GM23338 (cell line): Measurements from ENCODE around the gene SLC24A4. TPM values are rescaled to one million over a fixed set of nuclear protein-coding genes. Genes with fewer than 3 reads are reported as not detected.

Source experiments
- ATAC-seq: fragments of 200-7000 bp; cut with Tn5 transposase; 3 replicates; pipeline ENCODE4 v1.9.1; 2020
- DNase-seq: peaks from one replicate; pipeline ENCODE4 v3.0.0-alpha.2; 2015; ENCODE audit warnings: low spot score
- H2AFZ ChIP-seq: fragments of 200-600 bp; sonication (generic); 2 replicates; pipeline ENCODE4 v1.8.0; 2016; ENCODE audit warnings: antibody characterized with exemption, mild to moderate bottlenecking, moderate library complexity
- H3F3A ChIP-seq: fragments of 200-600 bp; sonication (generic); replicated peaks from 2 replicates; pipeline ENCODE4 v1.8.0; 2017; ENCODE audit warnings: antibody characterized with exemption, mixed run types, low read depth
- H3K27ac ChIP-seq: fragments of 200-600 bp; sonication (generic); 2 replicates; pipeline ENCODE4 v1.6.1; 2016; ENCODE audit warnings: low read depth
- H3K27me3 ChIP-seq: fragments of 200-600 bp; sonication (generic); 2 replicates; pipeline ENCODE4 v1.8.0; 2016; ENCODE audit warnings: mild to moderate bottlenecking, mixed run types, moderate library complexity; ENCODE audit not compliant: insufficient read depth
- H3K36me3 ChIP-seq: fragments of 200-600 bp; sonication (generic); 2 replicates; pipeline ENCODE4 v1.8.0; 2016; ENCODE audit warnings: mild to moderate bottlenecking; ENCODE audit not compliant: insufficient read depth
- H3K4me1 ChIP-seq: fragments of 200-600 bp; sonication (generic); 2 replicates; pipeline ENCODE4 v1.8.0; 2016; ENCODE audit warnings: mild to moderate bottlenecking, moderate library complexity; ENCODE audit not compliant: insufficient read depth
- H3K4me2 ChIP-seq: fragments of 200-600 bp; sonication (generic); 2 replicates; pipeline ENCODE4 v1.7.1; 2017; ENCODE audit warnings: mixed run types
- H3K4me3 ChIP-seq: fragments of 200-600 bp; sonication (generic); 2 replicates; pipeline ENCODE4 v1.6.1; 2016; ENCODE audit warnings: mixed run types
- H3K79me2 ChIP-seq: fragments of 200-600 bp; sonication (generic); replicated peaks from 2 replicates; pipeline ENCODE4 v1.8.0; 2017; ENCODE audit warnings: mild to moderate bottlenecking; ENCODE audit not compliant: insufficient read depth
- H3K9me2 ChIP-seq: fragments of 200-600 bp; sonication (generic); 2 replicates; pipeline ENCODE4 v1.8.0; 2017; ENCODE audit not compliant: insufficient read depth
- H4K20me1 ChIP-seq: fragments of 200-600 bp; sonication (generic); replicated peaks from 2 replicates; pipeline ENCODE4 v1.8.0; 2017; ENCODE audit warnings: mild to moderate bottlenecking; ENCODE audit not compliant: insufficient read depth
- H3K27ac Mint-ChIP-seq: 2 replicates; pipeline ENCODE4 v1.8.0; 2020; ENCODE audit warnings: inconsistent platforms, mild to moderate bottlenecking, moderate library complexity, mixed read lengths
- H3K27me3 Mint-ChIP-seq: 3 replicates; pipeline ENCODE4 v1.8.0; 2022; ENCODE audit warnings: low read depth, mild to moderate bottlenecking, moderate library complexity, mixed read lengths, inconsistent platforms; ENCODE audit not compliant: insufficient read depth, poor library complexity
- H3K36me3 Mint-ChIP-seq: 3 replicates; pipeline ENCODE4 v1.8.0; 2021; ENCODE audit warnings: low read depth, mild to moderate bottlenecking, inconsistent platforms, moderate library complexity, mixed read lengths
- H3K4me1 Mint-ChIP-seq: 3 replicates; pipeline ENCODE4 v1.8.0; 2020; ENCODE audit warnings: mild to moderate bottlenecking, inconsistent platforms, mixed read lengths
- H3K4me3 Mint-ChIP-seq: 3 replicates; pipeline ENCODE4 v1.8.0; 2021; ENCODE audit warnings: moderate library complexity, mild to moderate bottlenecking, inconsistent platforms, mixed read lengths
- H3K9me3 Mint-ChIP-seq: 3 replicates; pipeline ENCODE4 v1.8.0; 2020; ENCODE audit warnings: moderate library complexity, mild to moderate bottlenecking, inconsistent platforms, mixed read lengths
- EZH2 ChIP-seq: fragments of 200-600 bp; sonication (generic); IDR thresholded peaks from one replicate; pipeline ENCODE4 v1.8.0; 2017; ENCODE audit warnings: antibody characterized with exemption, mild to moderate bottlenecking, low read depth; ENCODE audit not compliant: unreplicated experiment
- EZH2phosphoT487 ChIP-seq: fragments of 200-600 bp; sonication (generic); IDR thresholded peaks from one replicate; pipeline ENCODE4 v1.8.1; 2018; ENCODE audit warnings: antibody characterized with exemption; ENCODE audit not compliant: unreplicated experiment
- JUNB ChIP-seq: IDR thresholded peaks from one replicate; pipeline ENCODE4 v1.6.1; 2016; ENCODE audit warnings: antibody characterized with exemption; ENCODE audit not compliant: unreplicated experiment
- NANOG ChIP-seq: IDR thresholded peaks from 2 replicates; pipeline ENCODE4 v1.6.1; 2016; ENCODE audit warnings: antibody characterized with exemption, borderline replicate concordance
- POLR2AphosphoS5 ChIP-seq: IDR thresholded peaks from 2 replicates; pipeline ENCODE4 v1.6.1; 2016; ENCODE audit warnings: antibody characterized with exemption, low read depth
- STAT1 ChIP-seq: IDR thresholded peaks from one replicate; pipeline ENCODE4 v1.6.1; 2016; ENCODE audit warnings: antibody characterized with exemption; ENCODE audit not compliant: unreplicated experiment
- ZNF114 ChIP-seq: fragments of 250-450 bp; sonication (Bioruptor Pico); IDR thresholded peaks from 2 replicates; pipeline ENCODE4 v1.5.0; 2020; ENCODE audit warnings: mild to moderate bottlenecking, moderate library complexity
- ZNF331 ChIP-seq: fragments of 250-450 bp; sonication (Bioruptor Pico); IDR thresholded peaks from 2 replicates; pipeline ENCODE4 v1.5.0; 2020; ENCODE audit warnings: low read depth, mild to moderate bottlenecking, moderate library complexity
- polyA plus RNA-seq: library from polyadenylated mRNA; unstranded; fragments of >200 nt; fragmentation: Nextera tagmentation; extraction: Ambion mirVana; gene quantifications from 2 replicates; pipeline ENCODE4 v1.2.1, GENCODE V29; 2016
- total RNA-seq: library from RNA; depleted of rRNA; stranded (reverse); fragments of >200 nt; shearing (Covaris generic); gene quantifications from 2 replicates; pipeline ENCODE4 v1.2.3, GENCODE V29; 2014
- TF ChIP-seq, protein P1 (sequence below): IDR thresholded peaks from 2 replicates; pipeline ENCODE4 v1.6.1; 2016; ENCODE audit warnings: antibody characterized with exemption
- TF ChIP-seq, protein P2 (sequence below), 2 experiments: fragments of 200-600 bp in 1 of 2; sonication (generic) in 1 of 2; conservative IDR thresholded peaks; 2 replicates each; pipeline versions ENCODE4 v1.5.1 to v1.6.1; 2016 to 2017; ENCODE audit warnings: antibody characterized with exemption in 2 of 2, low read depth in 2 of 2, mild to moderate bottlenecking in 2 of 2, moderate library complexity in 1 of 2
- TF ChIP-seq, protein P3 (sequence below): fragments of 250-450 bp; sonication (Bioruptor Pico); IDR thresholded peaks from 2 replicates; pipeline ENCODE4 v1.5.0; 2020; ENCODE audit warnings: mild to moderate bottlenecking, moderate library complexity

Gene SLC24A4
- total and polyA plus RNA-seq, 2 experiments from 2014 or later, result 0.06 to 0.38 TPM

DNA sequence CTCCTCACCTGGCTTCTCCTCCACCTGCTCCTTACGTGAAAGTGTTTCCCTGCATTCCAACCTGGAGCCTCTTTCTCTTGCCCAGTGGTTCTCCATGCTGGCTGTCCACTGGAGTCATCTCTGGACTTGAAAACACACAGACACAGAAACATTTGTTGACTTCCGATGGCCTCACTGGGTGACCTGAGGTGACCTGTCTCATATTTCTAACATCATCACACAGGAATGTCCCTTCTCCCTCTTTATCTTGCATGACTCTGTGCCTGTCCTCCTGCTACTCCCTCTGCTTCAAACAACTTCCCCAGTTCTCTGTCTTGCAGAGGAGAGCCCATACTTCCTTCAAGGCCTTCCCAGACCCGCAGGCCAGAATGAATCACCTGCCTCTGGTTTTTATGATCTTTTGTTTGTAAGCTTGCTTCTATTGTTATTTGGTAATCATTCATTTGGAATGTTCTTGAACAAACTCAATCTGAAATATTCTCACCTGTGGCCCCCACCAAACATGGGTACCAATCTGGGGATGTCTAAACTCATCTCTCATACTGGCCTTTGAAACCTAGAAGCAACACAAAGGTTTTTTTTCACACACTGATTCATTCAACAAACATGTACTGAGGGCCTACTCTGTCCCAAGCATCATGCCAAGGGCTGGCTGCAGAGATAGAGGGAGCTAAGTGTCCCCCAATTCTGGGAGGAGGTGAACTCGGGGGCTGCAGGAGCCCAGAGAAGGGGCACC lies 181.0 kb downstream of the SLC24A4 start:
- no peaks in the 10 kb centered on the region for H3K9me2 ChIP-seq
- H3F3A ChIP-seq, result no peaks in the 10 kb centered on the region
- DNase-seq, result no peak
- H3K36me3 ChIP-seq, result no peaks in the 10 kb centered on the region
- TF ChIP-seq, protein P1, sequence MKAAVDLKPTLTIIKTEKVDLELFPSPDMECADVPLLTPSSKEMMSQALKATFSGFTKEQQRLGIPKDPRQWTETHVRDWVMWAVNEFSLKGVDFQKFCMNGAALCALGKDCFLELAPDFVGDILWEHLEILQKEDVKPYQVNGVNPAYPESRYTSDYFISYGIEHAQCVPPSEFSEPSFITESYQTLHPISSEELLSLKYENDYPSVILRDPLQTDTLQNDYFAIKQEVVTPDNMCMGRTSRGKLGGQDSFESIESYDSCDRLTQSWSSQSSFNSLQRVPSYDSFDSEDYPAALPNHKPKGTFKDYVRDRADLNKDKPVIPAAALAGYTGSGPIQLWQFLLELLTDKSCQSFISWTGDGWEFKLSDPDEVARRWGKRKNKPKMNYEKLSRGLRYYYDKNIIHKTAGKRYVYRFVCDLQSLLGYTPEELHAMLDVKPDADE, result no peak
- TF ChIP-seq POLR2AphosphoS5 (no peak), EZH2phosphoT487 (no peak), EZH2 (no peak), ZNF331 (CRISPR knock-in tag) (no peak), ZNF114 (no peak), STAT1 (no peak), NANOG (no peak), JUNB (no peak)
- TF ChIP-seq, protein P2, sequence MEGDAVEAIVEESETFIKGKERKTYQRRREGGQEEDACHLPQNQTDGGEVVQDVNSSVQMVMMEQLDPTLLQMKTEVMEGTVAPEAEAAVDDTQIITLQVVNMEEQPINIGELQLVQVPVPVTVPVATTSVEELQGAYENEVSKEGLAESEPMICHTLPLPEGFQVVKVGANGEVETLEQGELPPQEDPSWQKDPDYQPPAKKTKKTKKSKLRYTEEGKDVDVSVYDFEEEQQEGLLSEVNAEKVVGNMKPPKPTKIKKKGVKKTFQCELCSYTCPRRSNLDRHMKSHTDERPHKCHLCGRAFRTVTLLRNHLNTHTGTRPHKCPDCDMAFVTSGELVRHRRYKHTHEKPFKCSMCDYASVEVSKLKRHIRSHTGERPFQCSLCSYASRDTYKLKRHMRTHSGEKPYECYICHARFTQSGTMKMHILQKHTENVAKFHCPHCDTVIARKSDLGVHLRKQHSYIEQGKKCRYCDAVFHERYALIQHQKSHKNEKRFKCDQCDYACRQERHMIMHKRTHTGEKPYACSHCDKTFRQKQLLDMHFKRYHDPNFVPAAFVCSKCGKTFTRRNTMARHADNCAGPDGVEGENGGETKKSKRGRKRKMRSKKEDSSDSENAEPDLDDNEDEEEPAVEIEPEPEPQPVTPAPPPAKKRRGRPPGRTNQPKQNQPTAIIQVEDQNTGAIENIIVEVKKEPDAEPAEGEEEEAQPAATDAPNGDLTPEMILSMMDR (conservative IDR thresholded peaks at IDR 0.05; ENCODE audit: low read depth in 2 of 2), result no peak
- TF ChIP-seq, protein P3, sequence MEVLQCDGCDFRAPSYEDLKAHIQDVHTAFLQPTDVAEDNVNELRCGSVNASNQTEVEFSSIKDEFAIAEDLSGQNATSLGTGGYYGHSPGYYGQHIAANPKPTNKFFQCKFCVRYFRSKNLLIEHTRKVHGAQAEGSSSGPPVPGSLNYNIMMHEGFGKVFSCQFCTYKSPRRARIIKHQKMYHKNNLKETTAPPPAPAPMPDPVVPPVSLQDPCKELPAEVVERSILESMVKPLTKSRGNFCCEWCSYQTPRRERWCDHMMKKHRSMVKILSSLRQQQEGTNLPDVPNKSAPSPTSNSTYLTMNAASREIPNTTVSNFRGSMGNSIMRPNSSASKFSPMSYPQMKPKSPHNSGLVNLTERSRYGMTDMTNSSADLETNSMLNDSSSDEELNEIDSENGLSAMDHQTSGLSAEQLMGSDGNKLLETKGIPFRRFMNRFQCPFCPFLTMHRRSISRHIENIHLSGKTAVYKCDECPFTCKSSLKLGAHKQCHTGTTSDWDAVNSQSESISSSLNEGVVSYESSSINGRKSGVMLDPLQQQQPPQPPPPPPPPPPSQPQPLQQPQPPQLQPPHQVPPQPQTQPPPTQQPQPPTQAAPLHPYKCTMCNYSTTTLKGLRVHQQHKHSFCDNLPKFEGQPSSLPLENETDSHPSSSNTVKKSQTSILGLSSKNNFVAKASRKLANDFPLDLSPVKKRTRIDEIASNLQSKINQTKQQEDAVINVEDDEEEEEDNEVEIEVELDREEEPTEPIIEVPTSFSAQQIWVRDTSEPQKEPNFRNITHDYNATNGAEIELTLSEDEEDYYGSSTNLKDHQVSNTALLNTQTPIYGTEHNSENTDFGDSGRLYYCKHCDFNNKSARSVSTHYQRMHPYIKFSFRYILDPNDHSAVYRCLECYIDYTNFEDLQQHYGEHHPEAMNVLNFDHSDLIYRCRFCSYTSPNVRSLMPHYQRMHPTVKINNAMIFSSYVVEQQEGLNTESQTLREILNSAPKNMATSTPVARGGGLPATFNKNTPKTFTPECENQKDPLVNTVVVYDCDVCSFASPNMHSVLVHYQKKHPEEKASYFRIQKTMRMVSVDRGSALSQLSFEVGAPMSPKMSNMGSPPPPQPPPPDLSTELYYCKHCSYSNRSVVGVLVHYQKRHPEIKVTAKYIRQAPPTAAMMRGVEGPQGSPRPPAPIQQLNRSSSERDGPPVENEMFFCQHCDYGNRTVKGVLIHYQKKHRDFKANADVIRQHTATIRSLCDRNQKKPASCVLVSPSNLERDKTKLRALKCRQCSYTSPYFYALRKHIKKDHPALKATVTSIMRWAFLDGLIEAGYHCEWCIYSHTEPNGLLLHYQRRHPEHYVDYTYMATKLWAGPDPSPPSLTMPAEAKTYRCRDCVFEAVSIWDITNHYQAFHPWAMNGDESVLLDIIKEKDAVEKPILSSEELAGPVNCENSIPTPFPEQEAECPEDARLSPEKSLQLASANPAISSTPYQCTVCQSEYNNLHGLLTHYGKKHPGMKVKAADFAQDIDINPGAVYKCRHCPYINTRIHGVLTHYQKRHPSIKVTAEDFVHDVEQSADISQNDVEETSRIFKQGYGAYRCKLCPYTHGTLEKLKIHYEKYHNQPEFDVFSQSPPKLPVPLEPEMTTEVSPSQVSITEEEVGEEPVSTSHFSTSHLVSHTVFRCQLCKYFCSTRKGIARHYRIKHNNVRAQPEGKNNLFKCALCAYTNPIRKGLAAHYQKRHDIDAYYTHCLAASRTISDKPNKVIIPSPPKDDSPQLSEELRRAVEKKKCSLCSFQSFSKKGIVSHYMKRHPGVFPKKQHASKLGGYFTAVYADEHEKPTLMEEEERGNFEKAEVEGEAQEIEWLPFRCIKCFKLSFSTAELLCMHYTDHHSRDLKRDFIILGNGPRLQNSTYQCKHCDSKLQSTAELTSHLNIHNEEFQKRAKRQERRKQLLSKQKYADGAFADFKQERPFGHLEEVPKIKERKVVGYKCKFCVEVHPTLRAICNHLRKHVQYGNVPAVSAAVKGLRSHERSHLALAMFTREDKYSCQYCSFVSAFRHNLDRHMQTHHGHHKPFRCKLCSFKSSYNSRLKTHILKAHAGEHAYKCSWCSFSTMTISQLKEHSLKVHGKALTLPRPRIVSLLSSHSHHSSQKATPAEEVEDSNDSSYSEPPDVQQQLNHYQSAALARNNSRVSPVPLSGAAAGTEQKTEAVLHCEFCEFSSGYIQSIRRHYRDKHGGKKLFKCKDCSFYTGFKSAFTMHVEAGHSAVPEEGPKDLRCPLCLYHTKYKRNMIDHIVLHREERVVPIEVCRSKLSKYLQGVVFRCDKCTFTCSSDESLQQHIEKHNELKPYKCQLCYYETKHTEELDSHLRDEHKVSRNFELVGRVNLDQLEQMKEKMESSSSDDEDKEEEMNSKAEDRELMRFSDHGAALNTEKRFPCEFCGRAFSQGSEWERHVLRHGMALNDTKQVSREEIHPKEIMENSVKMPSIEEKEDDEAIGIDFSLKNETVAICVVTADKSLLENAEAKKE, result no peak
- no peaks in the 10 kb centered on the region for H3K79me2 ChIP-seq
- H3K27me3 ChIP-seq, result no peaks in the 10 kb centered on the region
- no peak overlapping the region for H3K27ac ChIP-seq
- H3K4me3 Mint-ChIP-seq, result no peak overlapping the region; the same call in 2 of the 3 replicates
- H3K9me3 Mint-ChIP-seq, result no peaks in the 10 kb centered on the region; the same call in 2 of the 3 replicates
- H3K36me3 Mint-ChIP-seq, result no peaks in the 10 kb centered on the region
- H3K27ac Mint-ChIP-seq, result no peak overlapping the region; the same call in 1 of the 2 replicates
- ATAC-seq, result no peak
- H3K4me3 ChIP-seq, result no peak overlapping the region
- H3K4me1 ChIP-seq, result no peaks in the 10 kb centered on the region
- no peaks in the 10 kb centered on the region for H4K20me1 ChIP-seq
- H3K4me1 Mint-ChIP-seq, result peaks cover 13% of the 10 kb centered on the region
- no peak overlapping the region for H2AFZ ChIP-seq
- no peak overlapping the region for H3K4me2 ChIP-seq
- H3K27me3 Mint-ChIP-seq, result peaks cover 5% of the 10 kb centered on the region
